GM18909 (cell line): Measurements from ENCODE around the gene CRYGD.
"Not testable (repeated sequence)": the region's sequence is repeated elsewhere in the genome, so short reads cannot be mapped to it uniquely, and the experiment has no call there.

Source experiments
- ATAC-seq: cut with Tn5 transposase; IDR thresholded peaks from one replicate; pipeline ENCODE4 v1.9.1; 2021; ENCODE audit warnings: mild to moderate bottlenecking; ENCODE audit not compliant: unreplicated experiment, poor library complexity

CRYGD gene

GRCh38 chr2:208130712-208131110 is 6.4 kb upstream of the CRYGD start:
- no peak for ATAC-seq

GRCh38 chr2:208129744-208130711 is 5.7 kb upstream of the CRYGD start, which contains the start of gene CRYGC:
TSS of gene CRYGC (minus strand) at chr2:208129828. CDS start at chr2:208129792, 36 bp downstream.
- no peak for ATAC-seq

GRCh38 chr2:208128136-208128535 is 3.8 kb upstream of the CRYGD start:
- no peak for ATAC-seq

GRCh38 chr2:208127090-208127489 is 2.8 kb upstream of the CRYGD start:
- ATAC-seq: no peak

- no peak for ATAC-seq
These were observed 927 bp upstream of the CRYGD start for GRCh38 chr2:208125251-208125650.

- no peak for ATAC-seq
These were observed 2.1 kb downstream of the CRYGD start for GRCh38 chr2:208122248-208122647.

GRCh38 chr2:208118918-208119317 is 5.4 kb downstream of the CRYGD start:
- no peak for ATAC-seq

GRCh38 chr2:208117390-208117789 is 6.9 kb downstream of the CRYGD start:
- not testable (repeated sequence) for ATAC-seq

- no peak for ATAC-seq
These were observed 11.4 kb downstream of the CRYGD start for GRCh38 chr2:208112969-208113368.

- ATAC-seq: not testable (repeated sequence)
These were observed 12.0 kb downstream of the CRYGD start for GRCh38 chr2:208112273-208112745.

GRCh38 chr2:208103616-208104015 is 20.7 kb downstream of the CRYGD start:
- ATAC-seq: no peak

- no peak for ATAC-seq
These were observed 22.4 kb downstream of the CRYGD start for GRCh38 chr2:208101716-208102631.

- ATAC-seq: no peak
These were observed 24.4 kb downstream of the CRYGD start for GRCh38 chr2:208099682-208100470.

GRCh38 chr2:208098701-208099100 is 25.6 kb downstream of the CRYGD start:
- not testable (repeated sequence) for ATAC-seq

GRCh38 chr2:208098267-208098666 is 26.1 kb downstream of the CRYGD start:
- ATAC-seq: no peak

- no peak for ATAC-seq
These were observed 26.5 kb downstream of the CRYGD start for GRCh38 chr2:208097801-208098200.

GRCh38 chr2:208097313-208097712 is 27.0 kb downstream of the CRYGD start:
- ATAC-seq: no peak

GRCh38 chr2:208096080-208096479 is 28.2 kb downstream of the CRYGD start:
- no peak for ATAC-seq

- ATAC-seq: no peak
These were observed 31.2 kb downstream of the CRYGD start for GRCh38 chr2:208093128-208093527.
